Lower lobe of right lung (tissue), 2 donors: ENCODE measurements around the gene CYB561D2. TPM values are rescaled to one million over a fixed set of nuclear protein-coding genes. Genes with fewer than 3 reads are reported as not detected.
A peak's percentile ranks its signal among the peaks of the same experiment; 100 is the strongest.

Experiments used
- ATAC-seq, 2 donors: fragments of 200-7000 bp; cut with Tn5 transposase; one replicate each; pipeline ENCODE4 v1.9.1; 2020 to 2022; ENCODE audit warnings: mild to moderate bottlenecking in 2 of 2, moderate library complexity in 2 of 2
- DNase-seq: peaks from one replicate; pipeline ENCODE4 v3.0.0-alpha.2; 2020
- H3K27ac ChIP-seq: fragments of 200-600 bp; one replicate; pipeline ENCODE4 v1.8.0; 2022
- H3K27me3 ChIP-seq: fragments of 200-600 bp; one replicate; pipeline ENCODE4 v1.8.0; 2022; ENCODE audit warnings: low read depth
- H3K36me3 ChIP-seq: fragments of 200-600 bp; one replicate; pipeline ENCODE4 v1.8.0; 2022; ENCODE audit warnings: mild to moderate bottlenecking
- H3K4me1 ChIP-seq: fragments of 200-600 bp; one replicate; pipeline ENCODE4 v1.8.0; 2022
- H3K4me3 ChIP-seq: fragments of 200-600 bp; one replicate; pipeline ENCODE4 v1.8.0; 2022; ENCODE audit warnings: mild to moderate bottlenecking
- H3K9me3 ChIP-seq: fragments of 200-600 bp; one replicate; pipeline ENCODE4 v1.8.0; 2022
- intact Hi-C: fragments of 100-400 bp; cut with DNase I; formaldehyde crosslinking; loops from one replicate; pipeline ENCODE4 v1.11.0; 2022
- total RNA-seq: library from RNA; stranded (reverse); fragmentation: NEBNext Ultra II Directional; extraction: Animal tissue kit (Norgen Biotek cat#: 25700); gene quantifications from one replicate; pipeline ENCODE4 v1.2.1, GENCODE V29; 2021
- TF ChIP-seq, protein P1 (sequence below): fragments of 200-600 bp; IDR thresholded peaks from one replicate; pipeline ENCODE4 v1.8.0; 2022; ENCODE audit warnings: antibody characterized with exemption, mild to moderate bottlenecking
- donor health status: DM: no; HTN: yes; CAD: no; lungs with severe emphysema.

Gene CYB561D2
- total RNA-seq, 1 donor from 2014 or later: 21.7 TPM

GRCh38 chr3:50314342-50314741 is 36.3 kb upstream of the CYB561D2 start:
- TF ChIP-seq, protein P1, sequence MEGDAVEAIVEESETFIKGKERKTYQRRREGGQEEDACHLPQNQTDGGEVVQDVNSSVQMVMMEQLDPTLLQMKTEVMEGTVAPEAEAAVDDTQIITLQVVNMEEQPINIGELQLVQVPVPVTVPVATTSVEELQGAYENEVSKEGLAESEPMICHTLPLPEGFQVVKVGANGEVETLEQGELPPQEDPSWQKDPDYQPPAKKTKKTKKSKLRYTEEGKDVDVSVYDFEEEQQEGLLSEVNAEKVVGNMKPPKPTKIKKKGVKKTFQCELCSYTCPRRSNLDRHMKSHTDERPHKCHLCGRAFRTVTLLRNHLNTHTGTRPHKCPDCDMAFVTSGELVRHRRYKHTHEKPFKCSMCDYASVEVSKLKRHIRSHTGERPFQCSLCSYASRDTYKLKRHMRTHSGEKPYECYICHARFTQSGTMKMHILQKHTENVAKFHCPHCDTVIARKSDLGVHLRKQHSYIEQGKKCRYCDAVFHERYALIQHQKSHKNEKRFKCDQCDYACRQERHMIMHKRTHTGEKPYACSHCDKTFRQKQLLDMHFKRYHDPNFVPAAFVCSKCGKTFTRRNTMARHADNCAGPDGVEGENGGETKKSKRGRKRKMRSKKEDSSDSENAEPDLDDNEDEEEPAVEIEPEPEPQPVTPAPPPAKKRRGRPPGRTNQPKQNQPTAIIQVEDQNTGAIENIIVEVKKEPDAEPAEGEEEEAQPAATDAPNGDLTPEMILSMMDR: no peak
- Histone ChIP-seq H3K27me3 (no peaks in the 10 kb centered on the region), H3K36me3 (peaks cover 37% of the 10 kb centered on the region), H3K4me3 (no peak overlapping the region), H3K9me3 (no peaks in the 10 kb centered on the region), H3K4me1 (peaks cover 61% of the 10 kb centered on the region), H3K27ac (peak overlapping the region; percentile 67)
- ATAC-seq (peak in 1 of 2 donors; percentile 4), DNase-seq (no peak)
- intact Hi-C loops: no loop called here

- no peak for ATAC-seq
- intact Hi-C loops: no loop called here
- Histone ChIP-seq H3K36me3 (peaks cover 41% of the 10 kb centered on the region), H3K9me3 (no peaks in the 10 kb centered on the region), H3K4me1 (peaks cover 65% of the 10 kb centered on the region), H3K27ac (peak overlapping the region; percentile 67), H3K4me3 (no peak overlapping the region), H3K27me3 (no peaks in the 10 kb centered on the region)
- no peak for DNase-seq
- TF ChIP-seq, protein P1: no peak
Measured at GRCh38 chr3:50314816-50315215, 35.8 kb upstream of the CYB561D2 start.

GRCh38 chr3:50316657-50317242 is 33.9 kb upstream of the CYB561D2 start:
- peaks cover 75% of the 10 kb centered on the region for H3K4me1 ChIP-seq
- intact Hi-C loops: no loop called here
- TF ChIP-seq, protein P1: no peak
- H3K27ac ChIP-seq: peak overlapping the region; percentile 98
- H3K27me3 ChIP-seq: no peaks in the 10 kb centered on the region
- ATAC-seq (peak; percentile 82 to 84), DNase-seq (peak; percentile 93)
- H3K36me3 ChIP-seq: peaks cover 47% of the 10 kb centered on the region
- no peaks in the 10 kb centered on the region for H3K9me3 ChIP-seq
- peak overlapping the region; percentile 91 for H3K4me3 ChIP-seq

DNA sequence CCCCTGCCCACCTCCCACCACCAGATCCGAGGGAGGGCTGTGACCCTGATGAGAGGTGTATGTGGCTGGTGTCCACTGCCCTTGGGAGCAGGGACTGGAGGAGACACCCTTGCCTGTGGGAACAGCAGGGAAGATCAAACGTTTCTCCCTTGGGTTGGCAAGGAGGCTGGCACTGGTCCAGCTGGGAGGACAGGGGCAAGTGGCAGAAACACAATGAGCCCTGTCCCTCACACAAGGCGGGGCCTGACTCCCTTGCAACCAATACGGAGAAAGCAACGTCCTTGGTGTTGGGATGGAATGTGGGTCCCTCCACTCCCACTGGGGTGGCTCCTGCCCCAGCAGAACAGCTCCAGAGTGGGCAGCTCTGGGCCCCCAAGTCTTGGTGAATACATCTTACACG is 33.4 kb upstream of the CYB561D2 start:
- Histone ChIP-seq H3K4me3 (peak overlapping the region; percentile 91), H3K4me1 (peaks cover 81% of the 10 kb centered on the region), H3K27ac (peak overlapping the region; percentile 98), H3K36me3 (peaks cover 47% of the 10 kb centered on the region), H3K27me3 (no peaks in the 10 kb centered on the region), H3K9me3 (no peaks in the 10 kb centered on the region)
- TF ChIP-seq, protein P1: no peak
- ATAC-seq (no peak), DNase-seq (peak; percentile 71)
- intact Hi-C loops: no loop called here

- DNase-seq: no peak
- TF ChIP-seq, protein P1: no peak
- no peaks in the 10 kb centered on the region for H3K27me3 ChIP-seq
- H3K4me1 ChIP-seq: peaks cover 88% of the 10 kb centered on the region
- peak overlapping the region; percentile 98 for H3K27ac ChIP-seq
- H3K36me3 ChIP-seq: peaks cover 47% of the 10 kb centered on the region
- peak overlapping the region; percentile 91 for H3K4me3 ChIP-seq
- H3K9me3 ChIP-seq: no peaks in the 10 kb centered on the region
- no peak for ATAC-seq
- intact Hi-C loops: no loop called here
Measured at GRCh38 chr3:50318163-50318562, 32.5 kb upstream of the CYB561D2 start.
